ENCODE measurements around the gene MSGN1. TPM values are rescaled to one million over a fixed set of nuclear protein-coding genes. Genes with fewer than 3 reads are reported as not detected.

The MSGN1 gene
- total and polyA plus RNA-seq, 2 of the 8 experiments (the other 6 are each of a cell fraction or from before 2014, with no cell fraction given) = not detected

DNA sequence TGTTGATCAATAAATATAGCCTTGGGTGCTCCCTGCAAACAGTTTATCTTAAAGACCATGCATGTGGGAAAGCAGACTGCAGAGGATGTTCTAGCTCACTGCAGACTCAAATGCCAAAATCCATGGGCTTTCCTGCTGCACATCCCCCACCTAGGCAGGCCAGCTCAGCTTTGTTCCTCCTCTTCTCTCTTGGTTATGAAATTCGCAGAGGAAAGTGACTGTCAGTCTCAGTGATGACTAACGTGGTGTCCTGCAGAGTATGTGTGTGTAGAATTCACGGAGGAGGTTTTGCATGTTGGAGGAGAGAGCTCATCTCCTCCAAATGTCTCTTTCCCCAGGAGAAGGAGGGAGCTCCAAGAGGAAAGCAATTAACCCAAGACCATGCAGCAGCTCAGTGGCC, 40.8 kb downstream of the MSGN1 start:
- H2AK5ac ChIP-seq (ENCODE audit: low read depth, low read length) = 0 out of 2 replicates have a peak overlapping the region, but pooled peaks have one; percentile 75
- H3K14ac ChIP-seq (ENCODE audit: insufficient read length) = no peak overlapping the region
- DNase-seq (ENCODE audit: low read depth in 1 of 2, low spot score in 2 of 2) (no peak), FAIRE-seq (no peak)
- no peak overlapping the region for H3K4me2 ChIP-seq (ENCODE audit: insufficient read depth in 1 of 2, low read depth in 2 of 2, low read length in 2 of 2)
- H4K20me1 ChIP-seq (replicated peaks in 1 of 2; ENCODE audit: control insufficient read depth in 1 of 2, insufficient read depth in 2 of 2, low read length in 2 of 2) = no peaks in the 10 kb centered on the region
- H3K79me2 ChIP-seq (ENCODE audit: control insufficient read depth in 1 of 2, insufficient read depth in 2 of 2, low read length in 2 of 2) = no peaks in the 10 kb centered on the region
- H3K27me3 ChIP-seq (replicated peaks in 1 of 4; ENCODE audit: control insufficient read depth in 3 of 4, extremely low read depth in 1 of 4, insufficient read depth in 3 of 4, low read length in 3 of 4) = no peaks in the 10 kb centered on the region
- no peak overlapping the region for H3K9ac ChIP-seq (replicated peaks in 1 of 4; ENCODE audit: extremely low read depth in 1 of 4, low read depth in 3 of 4, low read length in 3 of 4)
- H2BK20ac ChIP-seq (ENCODE audit: low read length) = no peak overlapping the region
- no peak overlapping the region for H2BK12ac ChIP-seq (ENCODE audit: low read depth, low read length)
- H3K4me1 ChIP-seq (replicated peaks in 1 of 4; ENCODE audit: control insufficient read depth in 3 of 4, insufficient read depth in 4 of 4, low read length in 3 of 4) = peaks cover 0 to 3% (median 0%) of the 10 kb centered on the region in 4 experiments; a peak in 1 of 7 replicates
- no peak overlapping the region for H4K5ac ChIP-seq (ENCODE audit: insufficient read length, low read depth, low read length)
- no peak overlapping the region; the same call in 1 of the 2 replicates for H3K18ac ChIP-seq (ENCODE audit: extremely low read depth, low read length)
- WGBS, 2 experiments (ENCODE audit: extremely low coverage in 1 of 2, insufficient coverage in 1 of 2, insufficient read length in 1 of 2, insufficient replicate concordance in 2 of 2, low coverage in 1 of 2, low lambda C conversion rate in 2 of 2, missing lambda C conversion rate in 1 of 2) = 69% methylated on average over 3 of the region's 3 CpGs; no CpG with 5 or more reads in 1 of the 2 experiments
- CTCF ChIA-PET (ENCODE audit: partially characterized antibody) = interaction anchor here (0.6 to 3.9 kb wide), 6 partner anchors 8 to 112 kb away, joined by 3 to 21 read pairs (median 4); no protein-coding TSS in a partner anchor
- no peak overlapping the region for H2BK120ac ChIP-seq (replicated peaks; ENCODE audit: low read depth, low read length)
- no peak overlapping the region for H2AFZ ChIP-seq (ENCODE audit: low read length)
- no peaks in the 10 kb centered on the region for H3K36me3 ChIP-seq (ENCODE audit: control insufficient read depth in 2 of 4, insufficient read depth in 4 of 4, low read length in 3 of 4)
- H4K91ac ChIP-seq (replicated peaks; ENCODE audit: insufficient read length, low read length) = no peak overlapping the region
- H3K23me2 ChIP-seq (ENCODE audit: low read depth, low read length) = peaks cover 3% of the 10 kb centered on the region; the same call in 1 of the 2 replicates
- POLR2A ChIA-PET (ENCODE audit: partially characterized antibody) = no interaction called here
- no peaks in the 10 kb centered on the region for H3K9me3 ChIP-seq (ENCODE audit: insufficient read depth in 2 of 2, low read depth in 1 of 2, low read length in 1 of 2)
- H3K79me1 ChIP-seq (ENCODE audit: low read depth, low read length) = no peaks in the 10 kb centered on the region
- no peak overlapping the region for H3K23ac ChIP-seq (ENCODE audit: insufficient read length)
- no peak overlapping the region for H4K8ac ChIP-seq (ENCODE audit: extremely low read depth, insufficient read depth, low read length)
- H3K4ac ChIP-seq (replicated peaks; ENCODE audit: insufficient read length, low read depth, low read length) = no peak overlapping the region
- no peak overlapping the region for H2BK5ac ChIP-seq (ENCODE audit: low read depth, low read length)
- no peak overlapping the region for H3K27ac ChIP-seq (ENCODE audit: low read depth, low read length)
- no peak overlapping the region for H2BK15ac ChIP-seq (ENCODE audit: low read length)
- no peak overlapping the region for H3K4me3 ChIP-seq (ENCODE audit: extremely low read depth in 1 of 4, insufficient read depth in 2 of 4, low read depth in 3 of 4, low read length in 4 of 4)
- no peak overlapping the region for H3K56ac ChIP-seq (replicated peaks; ENCODE audit: insufficient read length, low read depth, low read length)
- no peak for TF ChIP-seq EZH2 (IDR thresholded peaks at IDR 0.05; ENCODE audit: low read depth, low read length, severe bottlenecking)
- TF ChIP-seq ATF2 (IDR thresholded peaks at IDR 0.05; ENCODE audit: low read length) = no peak
- TF ChIP-seq POU5F1 (IDR thresholded peaks at IDR 0.05; ENCODE audit: low read depth, low read length) = no peak
- TF ChIP-seq TAF1 (IDR thresholded peaks at IDR 0.05; ENCODE audit: low read depth, low read length) = no peak
- no peak for TF ChIP-seq USF2 (IDR thresholded peaks at IDR 0.05; ENCODE audit: low read length)
- no peak for TF ChIP-seq JUN (IDR thresholded peaks at IDR 0.05; ENCODE audit: low read depth, low read length)
- no peak for TF ChIP-seq BACH1 (IDR thresholded peaks at IDR 0.05; ENCODE audit: low read length)
- TF ChIP-seq PHF8 (conservative IDR thresholded peaks at IDR 0.05; ENCODE audit: low read depth, low read length) = no peak
- TF ChIP-seq RNF2 (IDR thresholded peaks at IDR 0.05; ENCODE audit: borderline replicate concordance, low read depth, low read length, missing control alignments, poor library complexity, severe bottlenecking) = no peak
- no peak for TF ChIP-seq POLR2A (IDR thresholded peaks at IDR 0.05; ENCODE audit: control extremely low read depth in 1 of 2, low read depth in 2 of 2, low read length in 2 of 2)
- no peak for TF ChIP-seq HDAC2 (IDR thresholded peaks at IDR 0.05; ENCODE audit: borderline replicate concordance in 1 of 2, low read depth in 2 of 2, low read length in 2 of 2)

Data from H1 (cell line).